Stimulated activated CD8-positive, alpha-beta memory T cell treated with anti-CD3 and anti-CD28 coated beads, Interleukin-2, amount 100 ng/mL, for 48 hours (primary cell): ENCODE data around the gene SIRT6.
"Not testable (repeated sequence)": the region's sequence is repeated elsewhere in the genome, so short reads cannot be mapped to it uniquely, and the experiment has no call there.

Source experiments
- DNase-seq, 2 donors: peaks; one replicate each; pipeline ENCODE4 v3.0.0-alpha.2; 2020; ENCODE audit warnings: low read depth in 2 of 2

The SIRT6 gene

DNA sequence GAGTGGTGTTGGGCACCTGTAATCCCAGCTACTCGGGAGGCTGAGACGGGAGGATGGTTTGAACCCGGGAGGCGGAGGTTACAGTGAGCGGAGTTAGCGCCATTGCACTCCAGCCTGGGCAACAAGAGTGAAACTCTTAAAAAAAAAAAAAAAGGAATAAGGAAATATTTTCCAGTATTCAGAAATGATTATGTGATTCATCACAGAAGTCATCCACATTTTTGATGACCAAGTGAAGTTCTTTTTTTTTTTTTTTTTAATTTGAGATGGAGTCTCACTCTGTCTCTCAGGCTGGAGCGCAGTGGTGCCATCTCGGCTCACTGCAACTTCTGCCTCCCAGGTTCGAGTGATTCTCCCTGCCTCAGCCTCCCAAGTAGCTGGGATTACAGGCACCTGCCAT, 47.0 kb downstream of the SIRT6 start:
- DNase-seq = not testable (repeated sequence)

DNA sequence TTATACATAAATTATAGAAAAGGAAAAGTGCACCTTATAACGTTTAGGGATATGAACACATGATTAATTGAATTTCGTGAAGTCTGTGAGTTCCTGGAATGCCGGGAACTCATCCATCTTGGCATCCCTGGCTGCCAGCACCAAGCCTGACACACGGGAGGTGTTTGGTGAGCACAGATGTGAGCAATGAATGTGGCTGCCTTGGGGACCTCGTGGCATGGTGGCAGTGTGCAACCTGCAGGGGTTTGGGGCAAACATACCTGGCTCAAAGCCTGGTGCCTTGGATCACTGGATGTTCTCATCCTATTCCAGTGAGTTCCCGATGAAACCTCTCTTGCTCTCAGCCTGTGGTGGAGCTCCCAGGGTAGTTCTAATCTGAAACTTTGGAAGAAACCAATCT, 48.0 kb downstream of the SIRT6 start:
- no peak for DNase-seq

DNA sequence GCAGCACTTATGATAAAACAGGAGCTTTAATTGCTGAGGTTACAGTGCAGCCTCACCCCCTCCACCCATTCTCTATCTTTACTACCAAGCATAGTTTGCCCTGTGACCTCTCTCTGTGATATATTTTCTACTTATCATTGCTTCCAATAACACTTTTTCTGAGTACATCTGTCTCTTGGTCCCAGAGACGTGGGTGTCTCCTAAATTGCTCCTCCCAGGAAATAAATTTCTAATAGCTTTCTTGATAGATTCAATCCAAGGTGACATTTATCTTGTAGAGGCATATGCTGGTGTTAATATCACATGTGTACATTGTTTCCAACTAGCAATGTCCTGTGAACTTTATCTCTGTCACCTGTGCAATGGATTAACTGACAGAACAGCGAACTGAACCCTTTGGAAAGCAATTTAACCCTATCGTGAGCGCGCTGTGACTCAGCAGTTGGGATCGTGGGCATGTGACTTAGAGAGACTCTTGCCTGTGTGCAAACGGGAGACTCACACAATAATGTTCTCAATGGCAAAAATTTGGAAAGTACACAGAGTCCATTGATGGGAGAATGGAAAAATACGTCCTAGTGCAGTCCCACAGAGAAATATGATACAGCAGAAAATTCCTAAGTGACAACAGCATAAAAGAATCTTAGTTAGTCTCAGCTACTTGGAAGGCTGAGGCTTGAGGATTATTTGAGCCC, 51.5 kb downstream of the SIRT6 start:
- DNase-seq = no peak

DNA sequence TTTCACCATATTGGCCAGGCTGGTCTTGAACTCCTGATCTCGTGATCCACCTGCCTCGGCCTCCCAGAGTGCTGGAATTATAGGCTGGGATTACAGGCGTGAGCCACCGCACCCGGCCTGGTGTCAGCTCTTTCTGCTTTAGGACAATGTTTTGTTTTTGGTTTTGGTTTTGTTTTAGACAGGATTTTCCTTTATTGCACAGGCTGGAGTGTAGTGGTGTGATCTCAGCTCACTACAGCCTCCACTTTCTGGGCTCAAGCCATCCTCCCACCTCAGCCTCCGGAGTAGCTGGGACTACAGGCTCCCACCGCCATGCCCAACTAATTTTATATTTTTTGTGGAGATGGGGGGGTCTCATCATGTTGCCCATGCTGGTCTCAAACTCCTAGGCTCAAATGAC, 53.3 kb downstream of the SIRT6 start:
- DNase-seq = not testable (repeated sequence)

DNA sequence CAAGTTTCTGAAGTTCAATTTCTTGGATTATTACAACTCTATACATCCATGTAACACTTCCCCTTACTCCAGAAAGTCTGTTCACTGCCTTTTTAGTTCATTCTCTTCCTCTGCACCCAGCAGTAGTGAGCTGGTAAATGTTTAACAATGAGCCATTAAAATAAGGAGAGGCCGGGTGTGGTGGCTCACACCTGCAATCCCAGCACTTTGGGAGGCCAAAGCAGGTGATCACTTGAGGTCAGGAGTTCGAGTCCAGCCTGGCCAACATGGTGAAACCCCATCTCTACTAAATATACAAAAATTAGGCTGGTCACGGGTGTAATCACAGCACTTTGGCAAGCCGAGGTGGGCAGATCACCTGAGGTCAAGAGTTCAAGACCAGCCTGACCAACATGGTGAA, 55.0 kb downstream of the SIRT6 start:
- DNase-seq = not testable (repeated sequence)

DNA sequence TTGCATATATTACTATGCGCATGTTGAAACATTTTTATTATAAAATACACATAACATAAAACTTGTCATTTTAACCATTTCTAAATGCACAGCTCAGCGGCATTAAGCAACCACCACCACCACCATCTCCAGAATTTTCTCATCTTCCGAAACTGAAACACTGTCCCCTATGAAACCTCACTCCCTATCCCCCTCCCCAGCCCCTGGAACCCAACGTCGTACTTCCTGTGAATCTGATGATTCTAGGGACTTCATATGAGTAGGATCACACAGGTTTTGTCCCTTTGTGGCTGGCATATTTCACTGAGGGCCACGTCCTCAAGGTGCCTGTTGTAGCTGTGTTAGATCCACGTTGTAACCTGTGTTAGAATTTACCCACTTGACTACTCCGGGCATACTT, 57.7 kb downstream of the SIRT6 start:
- DNase-seq = no peak
